IMR-90 (cell line): ENCODE data around the gene SMARCA2. TPM values are rescaled to one million over a fixed set of nuclear protein-coding genes. Genes with fewer than 3 reads are reported as not detected.

Source experiments
- ATAC-seq: fragments of 200-7000 bp; cut with Tn5 transposase; 2 replicates; pipeline ENCODE4 v1.9.1; 2020; ENCODE audit warnings: low read depth, mild to moderate bottlenecking, moderate library complexity
- BruUV-seq: library from RNA; stranded (reverse); fragments of 400-500 nt; replicated peaks from 2 replicates; lab custom pipeline; 2021; lab: Mats Ljungman, UMichigan
- CTCF ChIA-PET: fragments of 300-600 bp; formaldehyde crosslinking; extraction: SDS; loops from one replicate; lab custom pipeline; 2021; ENCODE audit warnings: antibody characterized with exemption; lab: Yijun Ruan, JAX
- POLR2A ChIA-PET: fragments of 300-600 bp; sonication (Branson Sonifier 250); formaldehyde crosslinking; loops from one replicate; lab custom pipeline; 2022; ENCODE audit warnings: antibody characterized with exemption; ENCODE audit not compliant: unreplicated experiment; lab: Charles Lee
- DNase-seq: peaks from one replicate; pipeline ENCODE4 v3.0.0; 2013
- H2AFZ ChIP-seq: replicated peaks from 2 replicates; pipeline ENCODE3; 2013; ENCODE audit warnings: low read length, mild to moderate bottlenecking; ENCODE audit not compliant: poor library complexity
- H2AK5ac ChIP-seq: 2 replicates; pipeline ENCODE4 v1.6.1; 2013; ENCODE audit warnings: low read depth, low read length, inconsistent platforms
- H2AK9ac ChIP-seq: replicated peaks from 2 replicates; pipeline ENCODE3; 2013; ENCODE audit warnings: mild to moderate bottlenecking, low read depth, low read length, moderate library complexity; ENCODE audit not compliant: poor library complexity
- H2BK120ac ChIP-seq: 2 replicates; pipeline ENCODE4 v1.6.1; 2013; ENCODE audit warnings: low read depth, low read length, inconsistent platforms
- H2BK15ac ChIP-seq: 3 replicates; pipeline ENCODE4 v1.6.1; 2013; ENCODE audit warnings: low read depth, low read length, inconsistent platforms
- H2BK20ac ChIP-seq: 2 replicates; pipeline ENCODE4 v1.6.1; 2013; ENCODE audit warnings: low read depth, mild to moderate bottlenecking, inconsistent platforms, low read length, moderate library complexity
- H2BK5ac ChIP-seq: 2 replicates; pipeline ENCODE4 v1.6.1; 2013; ENCODE audit warnings: mild to moderate bottlenecking, low read depth, low read length, inconsistent platforms; ENCODE audit not compliant: poor library complexity, severe bottlenecking
- H3K14ac ChIP-seq: replicated peaks from 2 replicates; pipeline ENCODE4 v1.6.1; 2013; ENCODE audit warnings: low read depth, low read length, inconsistent platforms
- H3K18ac ChIP-seq: 2 replicates; pipeline ENCODE4 v1.6.1; 2013; ENCODE audit warnings: low read depth, low read length, control low read depth
- H3K23ac ChIP-seq: 2 replicates; pipeline ENCODE4 v1.6.1; 2013; ENCODE audit warnings: low read depth, low read length, inconsistent platforms
- H3K27ac ChIP-seq: 2 replicates; pipeline ENCODE4 v1.5.1; 2013; ENCODE audit warnings: mild to moderate bottlenecking, control low read depth, low read length; ENCODE audit not compliant: insufficient read depth
- H3K27me3 ChIP-seq: 2 replicates; pipeline ENCODE4 v1.6.1; 2013; ENCODE audit warnings: low read length; ENCODE audit not compliant: control insufficient read depth, insufficient read depth
- H3K36me3 ChIP-seq: 2 replicates; pipeline ENCODE4 v1.6.1; 2013; ENCODE audit warnings: low read length, mixed read lengths; ENCODE audit not compliant: control insufficient read depth, insufficient read depth
- H3K4ac ChIP-seq: 2 replicates; pipeline ENCODE4 v1.6.1; 2013; ENCODE audit warnings: low read depth, low read length, inconsistent platforms
- H3K4me1 ChIP-seq: 2 replicates; pipeline ENCODE4 v1.6.1; 2013; ENCODE audit warnings: low read length, mixed read lengths; ENCODE audit not compliant: control insufficient read depth, insufficient read depth
- H3K4me2 ChIP-seq: 2 replicates; pipeline ENCODE4 v1.6.1; 2013; ENCODE audit warnings: low read depth, mild to moderate bottlenecking, control low read depth, low read length, moderate library complexity
- H3K4me3 ChIP-seq: 2 replicates; pipeline ENCODE4 v1.5.1; 2013; ENCODE audit warnings: low read depth, mild to moderate bottlenecking, control low read depth, low read length, moderate library complexity; ENCODE audit not compliant: insufficient read depth
- H3K56ac ChIP-seq: 2 replicates; pipeline ENCODE4 v1.6.1; 2013; ENCODE audit warnings: low read length, inconsistent platforms; ENCODE audit not compliant: insufficient read depth; ENCODE audit errors: extremely low read depth
- H3K79me1 ChIP-seq, 2 experiments: 2 replicates each; pipeline ENCODE4 v1.6.1; 2013; ENCODE audit warnings: low read length in 2 of 2, inconsistent platforms in 1 of 2, low read depth in 1 of 2
- H3K9ac ChIP-seq: 2 replicates; pipeline ENCODE4 v1.6.1; 2013; ENCODE audit warnings: low read depth, low read length, control low read depth
- H3K9me1 ChIP-seq: 2 replicates; pipeline ENCODE4 v1.6.1; 2013; ENCODE audit warnings: low read length, inconsistent platforms; ENCODE audit not compliant: insufficient read depth
- H3K9me3 ChIP-seq: 2 replicates; pipeline ENCODE4 v1.6.1; 2013; ENCODE audit warnings: low read length; ENCODE audit not compliant: control insufficient read depth, insufficient read depth
- H4K20me1 ChIP-seq: 2 replicates; pipeline ENCODE4 v1.6.1; 2013; ENCODE audit warnings: low read length, inconsistent platforms; ENCODE audit not compliant: insufficient read depth
- H4K5ac ChIP-seq: 2 replicates; pipeline ENCODE4 v1.6.1; 2013; ENCODE audit warnings: mild to moderate bottlenecking, low read depth, low read length, control low read depth
- H4K8ac ChIP-seq, 2 experiments: 2 replicates each; pipeline ENCODE4 v1.6.1; 2013; ENCODE audit warnings: low read depth in 2 of 2, low read length in 2 of 2, control low read depth in 1 of 2, inconsistent platforms in 1 of 2
- H4K91ac ChIP-seq: 2 replicates; pipeline ENCODE4 v1.6.1; 2013; ENCODE audit warnings: low read depth, low read length, inconsistent platforms; ENCODE audit not compliant: insufficient read depth
- CTCF ChIP-seq: conservative IDR thresholded peaks from 2 replicates; pipeline ENCODE4 v1.5.1; 2012; ENCODE audit warnings: mild to moderate bottlenecking, low read depth, low read length, improper control_type of control experiment
- MAFK ChIP-seq: IDR thresholded peaks from 2 replicates; pipeline ENCODE4 v1.6.1; 2012; ENCODE audit warnings: low read depth, low read length, improper control_type of control experiment
- POLR2A ChIP-seq: IDR thresholded peaks from 2 replicates; pipeline ENCODE4 v1.6.1; 2012; ENCODE audit warnings: mild to moderate bottlenecking, low read depth, low read length
- RAD21 ChIP-seq: IDR thresholded peaks from 2 replicates; pipeline ENCODE4 v1.6.1; 2012; ENCODE audit warnings: low read length, improper control_type of control experiment
- SMC3 ChIP-seq: fragments of 150-350 bp; IDR thresholded peaks from 2 replicates; pipeline ENCODE4 v1.6.1; 2016; ENCODE audit warnings: low read depth, mild to moderate bottlenecking, antibody characterized with exemption, low read length, moderate library complexity
- USF2 ChIP-seq: fragments of 150-350 bp; IDR thresholded peaks from 2 replicates; pipeline ENCODE4 v1.6.1; 2017; ENCODE audit warnings: mild to moderate bottlenecking, antibody characterized with exemption, low read length, low read depth
- WGBS, 2 experiments: methylation state at CpG; one replicate each; pipeline versions ENCODE4 v1.1.5 to v1.1.7; 2013; ENCODE audit warnings: missing lambda C conversion rate in 2 of 2; ENCODE audit not compliant: insufficient read length in 1 of 2; ENCODE audit errors: extremely low coverage in 2 of 2; 5-methylcytosine and 5-hydroxymethylcytosine counted together
- dilution Hi-C: fragments of 300-500 bp; cut with HindIII; formaldehyde crosslinking; loops from one replicate; pipeline ENCODE4 v1.14.3; 2018; ENCODE audit warnings: low sequenced_read_pairs; ENCODE audit not compliant: unreplicated experiment
- in situ Hi-C: fragments of 300-500 bp; cut with MboI; formaldehyde crosslinking; loops from 3 replicates; pipeline ENCODE4 v1.14.3; 2019; ENCODE audit warnings: low sequenced_read_pairs, inconsistent platforms, mixed read lengths
- intact Hi-C: fragments of 100-400 bp; cut with micrococcal nuclease; formaldehyde crosslinking; loops from 2 replicates; pipeline ENCODE4 v1.10.0; 2022
- polyA plus RNA-seq, 3 experiments: library from polyadenylated mRNA; depleted of rRNA; stranded (reverse); fragments of >200 nt; gene quantifications; 2 replicates each; pipeline ENCODE4 v1.2.3, GENCODE V29; 2012; ENCODE audit warnings: low replicate concordance in 1 of 3
- total RNA-seq: library from RNA; depleted of rRNA; stranded (reverse); fragments of >200 nt; gene quantifications from 2 replicates; pipeline ENCODE4 v1.2.3, GENCODE V29; 2012

The SMARCA2 gene
- total and polyA plus RNA-seq, 2 of the 4 experiments (the other 2 are of a cell fraction): 25.3 to 26.7 TPM

GRCh38 chr9:2190939-2191608 is 175.9 kb downstream of the SMARCA2 start:
- Histone ChIP-seq H2AK5ac (no peak overlapping the region), H3K4me3 (no peak overlapping the region), H3K4me2 (no peak overlapping the region), H3K27ac (no peak overlapping the region), H3K79me1 (no peaks in the 10 kb centered on the region), H4K8ac (no peak overlapping the region), H4K91ac (no peak overlapping the region), H3K4me1 (no peaks in the 10 kb centered on the region), H4K5ac (no peak overlapping the region), H3K4ac (no peak overlapping the region), H3K9ac (no peak overlapping the region), H3K56ac (no peak overlapping the region), H3K18ac (no peak overlapping the region), H3K27me3 (no peaks in the 10 kb centered on the region), H2AFZ (no peak overlapping the region), H2BK20ac (no peak overlapping the region), H3K14ac (no peak overlapping the region), H2BK5ac (no peak overlapping the region), H3K9me3 (no peaks in the 10 kb centered on the region), H2BK120ac (no peak overlapping the region), H2AK9ac (no peak overlapping the region), H3K36me3 (peaks cover 8% of the 10 kb centered on the region), H4K20me1 (no peaks in the 10 kb centered on the region), H3K9me1 (peaks cover 2% of the 10 kb centered on the region; the same call in 1 of the 2 replicates), H3K23ac (no peak overlapping the region), H2BK15ac (no peak overlapping the region)
- dilution Hi-C loops (no loop called here), intact Hi-C loops (no loop called here), in situ Hi-C loops (no loop called here)
- TF ChIP-seq POLR2A: no peak
- no peak for TF ChIP-seq SMC3
- no peak for TF ChIP-seq MAFK
- TF ChIP-seq USF2: no peak
- TF ChIP-seq CTCF: no peak
- TF ChIP-seq RAD21: no peak
- ATAC-seq: no peak
- BruUV-seq: no TSS peak
- POLR2A ChIA-PET: no interaction called here
- 90% methylated on average over 2 of the region's 14 CpGs; no CpG with 5 or more reads in 1 of the 2 experiments for WGBS, 2 experiments
- DNase-seq: no peak
- CTCF ChIA-PET: no interaction called here
